ENCODE measurements around the gene BEAN1.
"Not testable (repeated sequence)": the region's sequence is repeated elsewhere in the genome, so short reads cannot be mapped to it uniquely, and the experiment has no call there.

BEAN1 gene

DNA sequence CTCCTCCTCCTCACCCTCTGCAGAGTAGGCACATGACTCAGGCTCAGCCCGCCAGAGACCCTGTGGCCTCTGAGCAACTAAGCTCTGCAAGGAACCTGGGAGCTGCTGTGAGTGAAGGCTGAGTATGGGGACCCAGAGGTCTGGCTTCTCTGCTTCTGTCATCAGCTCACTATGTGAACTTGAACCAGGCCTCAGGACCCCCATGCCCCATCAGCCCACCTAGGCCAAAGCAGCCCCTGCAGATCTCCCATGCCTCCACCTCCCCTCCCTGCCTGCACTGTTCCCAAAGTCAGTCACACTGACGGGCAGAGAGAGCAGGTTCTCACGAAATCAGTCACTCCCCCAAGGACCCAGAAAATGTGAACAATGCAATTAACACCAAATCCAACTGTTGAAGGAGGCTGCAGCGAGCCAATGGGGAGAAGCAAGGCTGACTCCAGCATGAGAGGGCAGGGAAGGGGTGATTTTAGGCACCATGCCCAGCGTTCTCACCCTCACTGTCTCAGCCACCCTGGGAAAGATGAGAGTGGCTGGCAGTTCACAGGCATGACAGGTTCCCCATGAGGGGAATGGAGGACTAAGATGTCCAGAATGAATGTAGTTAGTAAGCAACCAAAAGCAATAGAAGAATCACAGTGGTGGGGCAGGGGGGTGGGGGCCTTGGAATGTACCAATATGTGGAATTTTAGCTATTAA, 60.6 kb downstream of the BEAN1 start:
- DNase-seq: no peak

DNA sequence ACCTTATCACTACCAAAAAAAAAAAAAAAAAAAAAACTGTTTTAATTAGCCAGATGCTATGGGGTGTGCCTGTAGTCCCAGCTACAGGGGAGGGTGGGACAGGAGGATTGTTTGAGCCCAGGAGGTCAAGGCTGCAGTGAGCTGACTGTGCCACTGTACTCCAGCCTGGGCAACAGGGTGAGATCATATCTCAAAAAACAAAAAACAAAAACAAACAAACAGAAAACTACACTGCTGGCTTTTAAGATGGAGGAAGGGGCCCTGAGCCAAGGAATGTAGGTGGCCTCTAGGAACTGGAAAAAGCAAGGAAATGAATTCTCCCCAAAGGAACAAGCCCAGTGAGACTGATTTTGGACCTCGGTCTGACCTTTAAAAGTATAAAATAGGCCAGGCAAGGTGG, 61.4 kb downstream of the BEAN1 start:
- no peak for DNase-seq

DNA sequence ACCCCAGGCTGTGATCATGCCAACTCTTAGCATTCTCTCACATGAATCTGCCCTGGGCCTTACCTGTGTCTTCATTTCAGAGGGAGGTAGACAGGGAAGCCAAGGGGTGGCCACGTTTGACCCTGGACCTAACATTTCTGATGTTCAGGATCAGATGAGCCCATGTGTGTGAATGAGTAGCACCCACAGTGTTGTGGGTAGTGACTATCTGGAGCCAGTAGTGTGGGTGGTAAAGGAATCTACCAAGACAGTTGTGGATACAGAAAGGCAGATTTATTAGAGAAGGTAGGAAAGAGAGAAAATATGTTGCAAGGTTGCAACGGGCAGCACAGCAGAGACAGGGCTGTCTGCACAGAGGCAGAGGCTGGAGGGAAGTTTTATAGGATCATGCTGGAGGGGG, 62.3 kb downstream of the BEAN1 start:
- DNase-seq: no peak

DNA sequence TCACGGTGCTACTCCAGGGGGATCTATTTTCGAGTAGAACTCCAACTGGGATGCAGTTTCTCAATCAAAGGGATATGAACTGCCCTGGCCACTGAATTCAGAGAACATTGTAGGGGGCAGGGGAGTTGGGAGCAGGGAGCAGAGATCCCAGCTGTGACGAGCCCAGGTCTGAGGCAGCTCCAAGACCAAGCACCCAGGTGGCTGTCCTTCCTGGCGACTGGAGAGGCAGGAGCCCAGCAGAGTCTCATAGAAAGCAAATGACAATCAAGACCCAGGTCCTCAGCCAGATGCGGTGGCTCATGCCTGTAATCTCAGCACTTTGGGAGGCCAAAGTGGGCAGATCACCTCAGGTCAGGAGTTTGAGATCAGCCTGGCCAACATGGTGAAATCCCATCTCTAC, 62.7 kb downstream of the BEAN1 start:
- no peak for DNase-seq

GRCh38 chr16:66490774-66491715, 64.0 kb downstream of the BEAN1 start:
- no peak for DNase-seq

DNA sequence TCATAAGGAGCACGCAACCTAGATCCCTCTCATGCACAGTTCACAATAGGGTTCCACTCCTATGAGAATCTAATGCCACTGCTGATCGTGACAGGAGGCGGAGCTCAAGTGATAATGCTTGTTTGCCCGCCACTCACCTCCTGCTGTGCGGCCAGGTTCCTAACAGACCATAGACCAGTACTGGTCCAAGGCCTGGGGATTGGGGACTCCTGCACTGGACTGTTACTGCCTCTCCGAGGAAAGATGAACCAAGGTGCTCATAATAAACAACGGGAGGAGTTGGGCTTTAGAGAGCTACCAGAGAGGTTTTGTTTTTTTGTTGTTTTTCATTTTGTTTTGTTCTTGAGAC, 64.6 kb downstream of the BEAN1 start:
- DNase-seq: no peak

- no peak for DNase-seq
These were observed 66.7 kb downstream of the BEAN1 start for GRCh38 chr16:66493490-66494401.

DNA sequence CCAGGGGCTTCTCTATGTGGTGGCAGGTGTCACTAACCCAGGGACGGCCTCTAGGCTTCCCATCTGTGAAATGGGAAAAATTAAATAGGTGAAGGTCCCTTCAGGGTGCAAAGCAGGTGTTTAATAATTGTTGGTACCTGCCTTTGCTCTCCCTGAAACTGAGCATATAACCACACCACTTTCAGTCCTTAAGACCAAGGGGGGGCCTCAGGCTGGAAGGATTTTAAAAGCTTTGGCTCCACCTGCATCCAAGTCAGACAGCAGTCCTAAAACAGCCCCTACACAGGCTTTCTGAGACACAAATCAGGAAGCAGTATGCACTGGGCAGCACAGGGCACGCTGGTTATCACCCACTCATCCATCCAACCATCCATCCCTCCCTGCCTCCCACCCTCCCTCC, 67.8 kb downstream of the BEAN1 start:
- DNase-seq: no peak

GRCh38 chr16:66495440-66495839, 68.3 kb downstream of the BEAN1 start:
- no peak for DNase-seq

GRCh38 chr16:66496226-66496625, 69.1 kb downstream of the BEAN1 start:
- DNase-seq: not testable (repeated sequence)

DNA sequence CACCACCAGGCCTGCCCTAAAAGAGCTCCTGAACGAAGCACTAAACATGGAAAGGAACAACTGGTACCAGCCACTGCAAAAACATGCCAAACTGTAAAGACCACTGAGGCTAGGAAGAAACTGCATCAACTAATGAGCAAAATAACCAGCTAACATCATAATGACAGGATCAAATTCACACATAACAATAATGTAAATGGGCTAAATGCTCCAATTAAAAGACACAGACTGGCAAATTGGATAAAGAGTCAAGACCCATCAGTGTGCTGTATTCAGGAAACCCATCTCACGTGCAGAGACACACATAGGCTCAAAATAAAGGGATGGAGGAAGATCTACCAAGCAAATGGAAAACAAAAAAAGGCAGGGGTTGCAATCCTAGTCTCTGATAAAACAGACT, 70.8 kb downstream of the BEAN1 start:
- not testable (repeated sequence) for DNase-seq

DNA sequence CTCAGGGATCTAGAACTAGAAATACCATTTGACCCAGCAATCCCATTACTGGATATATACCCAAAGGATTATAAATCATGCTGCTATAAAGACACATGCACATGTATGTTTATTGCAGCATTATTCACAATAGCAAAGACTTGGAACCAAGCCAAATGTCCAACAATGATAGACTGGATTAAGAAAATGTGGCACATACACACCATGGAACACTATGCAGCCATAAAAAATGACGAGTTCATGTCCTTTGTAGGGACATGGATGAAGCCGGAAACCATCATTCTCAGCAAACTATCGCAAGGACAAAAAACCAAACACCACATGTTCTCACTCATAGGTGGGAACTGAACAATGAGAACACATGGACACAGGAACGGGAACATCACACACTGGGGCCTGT, 74.5 kb downstream of the BEAN1 start:
- DNase-seq: not testable (repeated sequence)

GRCh38 chr16:66502020-66502913, 75.2 kb downstream of the BEAN1 start:
- DNase-seq: peak; percentile 71

- no peak for DNase-seq
These were observed 75.9 kb downstream of the BEAN1 start for GRCh38 chr16:66503030-66503429.

DNA sequence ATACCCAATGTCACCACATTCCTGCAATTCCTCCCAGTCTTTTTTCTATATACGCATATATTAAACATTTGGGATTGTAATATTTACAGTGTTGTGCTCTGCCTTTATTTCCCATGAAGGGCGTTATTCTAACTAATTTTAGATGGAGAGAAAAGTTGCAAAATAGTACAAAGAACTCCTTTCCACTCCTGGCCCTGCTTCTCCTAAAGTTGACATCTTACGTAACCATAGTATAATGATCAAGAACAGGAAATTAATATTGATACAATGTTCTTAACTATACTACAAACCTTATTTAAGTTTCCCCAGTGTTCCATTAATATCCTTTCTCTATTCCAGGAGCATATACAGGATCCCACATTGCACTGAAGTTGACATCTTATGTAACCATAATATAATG, 76.5 kb downstream of the BEAN1 start:
- no peak for DNase-seq

DNA sequence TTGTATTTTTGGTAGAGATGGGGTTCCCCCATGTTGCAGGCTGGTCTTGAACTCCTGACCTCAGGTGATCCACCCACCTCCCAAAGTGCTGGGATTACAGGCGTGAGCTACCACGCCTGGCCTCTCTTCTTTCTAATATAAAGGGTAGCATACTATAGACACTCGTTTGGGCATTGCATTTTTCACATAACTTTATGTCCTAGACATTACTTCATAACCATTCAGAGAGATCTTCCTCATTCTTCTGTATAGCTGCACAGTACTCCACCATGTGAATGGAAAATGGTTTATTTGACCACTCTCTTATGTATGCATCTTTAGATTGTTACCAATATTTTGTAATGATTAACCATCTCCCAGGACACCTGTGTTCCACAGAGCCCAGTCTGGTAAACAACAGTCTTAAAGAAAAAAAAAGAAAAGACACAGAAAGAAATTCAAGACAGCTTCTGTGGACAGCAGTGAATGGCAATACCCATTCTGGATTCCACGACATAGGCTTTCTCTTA, 80.7 kb downstream of the BEAN1 start:
- DNase-seq: no peak

DNA sequence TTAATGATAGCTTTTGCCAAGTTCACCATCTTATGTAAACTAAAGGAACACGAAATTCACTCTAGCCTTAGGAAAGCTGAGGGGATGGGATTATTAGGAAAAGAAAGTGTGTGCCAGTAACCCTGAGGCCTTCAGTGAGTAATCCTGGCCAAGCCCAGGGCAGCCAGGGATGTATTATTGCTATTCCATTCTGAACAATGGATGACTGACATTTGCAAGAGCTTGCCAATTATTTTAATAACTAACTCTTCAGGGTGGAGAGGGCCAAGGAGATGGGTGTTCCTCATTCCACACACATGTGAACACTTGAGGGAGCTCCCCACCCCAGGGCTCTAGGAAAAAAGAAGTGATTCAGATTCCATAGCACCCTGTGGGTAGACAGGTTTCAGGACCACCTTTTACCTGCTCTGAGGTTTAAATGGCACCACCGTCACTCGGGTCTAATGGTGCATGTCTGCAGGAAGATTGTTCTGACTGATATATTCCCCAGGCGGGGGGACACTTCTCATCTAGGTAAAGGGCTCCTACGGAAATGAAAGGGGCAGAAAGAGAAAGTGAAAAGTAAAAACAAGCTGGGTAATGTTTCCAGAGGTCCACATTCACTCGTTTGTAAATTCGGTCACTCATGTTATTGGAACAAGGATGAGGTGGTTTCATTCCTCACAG, 81.3 kb downstream of the BEAN1 start:
- DNase-seq: peak; percentile 73

- no peak for DNase-seq
These were observed 81.9 kb downstream of the BEAN1 start for GRCh38 chr16:66508914-66509496.

DNA sequence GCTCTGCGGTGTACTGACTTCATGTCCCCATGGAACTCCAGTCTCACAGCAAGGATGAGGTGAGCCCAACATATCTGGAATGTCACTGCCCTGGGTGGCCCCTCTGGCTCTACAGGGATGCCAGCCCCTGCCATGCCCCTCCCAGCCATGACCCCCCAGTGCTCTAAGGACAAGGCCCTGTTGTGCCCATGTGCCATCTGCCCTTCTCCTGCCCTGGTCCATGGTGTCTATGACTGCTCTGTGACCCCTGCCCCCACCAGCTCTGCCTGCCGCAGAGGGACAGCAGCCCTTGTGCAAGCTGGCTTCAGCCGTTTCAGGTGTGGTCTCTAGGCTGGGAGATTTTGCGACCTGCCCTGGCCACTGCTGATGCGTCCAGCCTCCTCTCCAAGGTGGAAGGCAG, 82.5 kb downstream of the BEAN1 start:
- no peak for DNase-seq

DNA sequence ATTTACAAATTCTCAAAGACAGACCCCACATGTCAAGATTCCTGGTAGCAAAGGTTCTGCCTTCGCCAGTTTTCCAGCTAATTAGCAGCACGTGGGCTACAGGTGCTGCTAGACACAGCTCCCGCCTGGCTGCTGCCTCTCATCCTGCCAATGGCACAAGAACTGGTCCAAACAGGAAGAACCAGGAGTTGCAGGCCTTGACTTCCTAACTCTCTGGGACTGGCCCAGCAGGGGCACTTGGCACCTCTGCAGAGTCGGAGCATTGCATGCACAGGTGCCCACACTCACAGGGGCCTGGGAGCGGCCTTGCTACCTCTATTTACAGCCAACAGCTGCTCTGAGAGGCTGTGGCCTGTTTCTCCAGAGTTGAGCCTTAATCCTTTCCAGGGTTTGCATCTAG, 83.2 kb downstream of the BEAN1 start:
- no peak for DNase-seq

Data from EL (cell line).